Caco-2 (cell line): ENCODE measurements around the gene LMF1. TPM values are rescaled to one million over a fixed set of nuclear protein-coding genes. Genes with fewer than 3 reads are reported as not detected.

Experiments
- BruUV-seq: library from RNA; stranded (reverse); fragments of 400-500 nt; replicated peaks from 2 replicates; lab custom pipeline; 2021; lab: Mats Ljungman, UMichigan
- CTCF ChIA-PET: fragments of 300-600 bp; sonication (Branson Sonifier 250); formaldehyde crosslinking; loops from one replicate; lab custom pipeline; 2022; ENCODE audit warnings: antibody characterized with exemption; lab: Charles Lee
- POLR2A ChIA-PET: fragments of 300-600 bp; sonication (Branson Sonifier 250); formaldehyde crosslinking; loops from one replicate; lab custom pipeline; 2022; ENCODE audit warnings: antibody characterized with exemption; lab: Charles Lee
- DNase-seq, 2 experiments: peaks; one replicate each; pipeline versions ENCODE4 v3.0.0 to v3.0.0-alpha.2; 2020 to 2022
- H3K27me3 ChIP-seq: replicated peaks from 2 replicates; pipeline ENCODE4 v1.6.0; 2011; ENCODE audit warnings: low read length; ENCODE audit not compliant: control insufficient read depth, insufficient read depth
- H3K36me3 ChIP-seq: 2 replicates; pipeline ENCODE4 v1.5.1; 2011; ENCODE audit warnings: low read length; ENCODE audit not compliant: control insufficient read depth, insufficient read depth
- H3K4me1 ChIP-seq: fragments of 250-450 bp; sonication (Bioruptor Pico); 2 replicates; pipeline ENCODE4 v1.5.1; 2020; ENCODE audit warnings: mild to moderate bottlenecking
- H3K4me3 ChIP-seq: 2 replicates; pipeline ENCODE4 v1.5.1; 2011; ENCODE audit warnings: low read depth, mild to moderate bottlenecking, control low read depth, low read length
- H3K9me3 ChIP-seq: fragments of 250-450 bp; sonication (Bioruptor Pico); 2 replicates; pipeline ENCODE4 v1.5.1; 2020; ENCODE audit warnings: mild to moderate bottlenecking, moderate library complexity
- H3K27ac Mint-ChIP-seq: one replicate; pipeline ENCODE4 v1.8.0; 2022; ENCODE audit warnings: mixed read lengths; ENCODE audit not compliant: unreplicated experiment
- H3K27me3 Mint-ChIP-seq: one replicate; pipeline ENCODE4 v1.8.0; 2022; ENCODE audit warnings: mixed read lengths; ENCODE audit not compliant: insufficient read depth, unreplicated experiment
- H3K36me3 Mint-ChIP-seq: one replicate; pipeline ENCODE4 v1.8.0; 2022; ENCODE audit warnings: mild to moderate bottlenecking, mixed read lengths; ENCODE audit not compliant: insufficient read depth, unreplicated experiment
- H3K4me1 Mint-ChIP-seq: one replicate; pipeline ENCODE4 v1.8.0; 2022; ENCODE audit warnings: low read depth, mixed read lengths; ENCODE audit not compliant: unreplicated experiment
- H3K4me3 Mint-ChIP-seq: one replicate; pipeline ENCODE4 v1.8.0; 2022; ENCODE audit warnings: mild to moderate bottlenecking, moderate library complexity, mixed read lengths; ENCODE audit not compliant: unreplicated experiment
- H3K9me3 Mint-ChIP-seq: one replicate; pipeline ENCODE4 v1.8.0; 2022; ENCODE audit warnings: mixed read lengths; ENCODE audit not compliant: unreplicated experiment
- intact Hi-C: fragments of 100-400 bp; cut with micrococcal nuclease; formaldehyde crosslinking; loops from one replicate; pipeline ENCODE4 v1.10.0; 2022; ENCODE audit not compliant: unreplicated experiment
- total RNA-seq: library from RNA; stranded (reverse); gene quantifications from 2 replicates; pipeline ENCODE4 v1.2.3, GENCODE V29; 2022
- TF ChIP-seq, protein P1 (sequence below), 2 experiments: fragments of 200-600 bp in 1 of 2; IDR thresholded peaks; 1 replicate in 1 of 2; 2 replicates in 1 of 2; pipeline versions ENCODE4 v1.5.1 to v1.8.0; 2011 to 2022; ENCODE audit warnings: antibody characterized with exemption in 1 of 2, control low read depth in 1 of 2, inconsistent platforms in 1 of 2, low read depth in 1 of 2, low read length in 1 of 2, mild to moderate bottlenecking in 1 of 2, moderate library complexity in 1 of 2; ENCODE audit not compliant: insufficient read depth in 1 of 2, severe bottlenecking in 1 of 2, unreplicated experiment in 1 of 2

The LMF1 gene
- total RNA-seq, 1 experiment from 2014 or later = 12.3 TPM

DNA sequence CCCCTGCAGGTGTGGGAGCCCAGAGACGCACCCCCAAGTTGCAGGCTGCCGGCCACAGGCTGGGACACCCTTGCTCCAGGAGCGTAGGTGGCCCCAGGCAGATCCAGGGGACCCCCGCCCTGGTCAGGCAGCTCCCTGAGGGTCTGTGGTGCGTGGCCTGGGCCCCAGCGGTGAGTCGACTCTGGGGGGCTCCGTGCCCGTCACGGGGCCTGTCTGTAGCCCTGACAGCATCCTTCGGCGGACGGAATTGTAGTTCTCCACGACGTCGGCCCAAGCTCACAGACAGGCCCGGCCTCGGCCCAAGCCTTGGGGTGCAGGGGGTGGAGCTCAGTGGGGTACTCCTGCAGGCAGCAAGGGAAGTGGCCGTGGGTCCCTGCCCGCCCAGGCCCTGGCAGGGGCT, 82.9 kb downstream of the LMF1 start:
- no peaks in the 10 kb centered on the region for H3K9me3 Mint-ChIP-seq
- H3K4me1 ChIP-seq = no peaks in the 10 kb centered on the region
- intact Hi-C loops = no loop called here
- no TSS peak for BruUV-seq
- no peaks in the 10 kb centered on the region for H3K27me3 Mint-ChIP-seq
- DNase-seq = no peak
- H3K27ac Mint-ChIP-seq = no peak overlapping the region
- H3K4me3 ChIP-seq = no peak overlapping the region
- no peaks in the 10 kb centered on the region for H3K36me3 Mint-ChIP-seq
- no peaks in the 10 kb centered on the region for H3K36me3 ChIP-seq
- H3K4me1 Mint-ChIP-seq = no peaks in the 10 kb centered on the region
- ChIA-PET POLR2A (no interaction called here), CTCF (no interaction called here)
- no peak overlapping the region for H3K4me3 Mint-ChIP-seq
- no peaks in the 10 kb centered on the region for H3K9me3 ChIP-seq
- TF ChIP-seq, protein P1, sequence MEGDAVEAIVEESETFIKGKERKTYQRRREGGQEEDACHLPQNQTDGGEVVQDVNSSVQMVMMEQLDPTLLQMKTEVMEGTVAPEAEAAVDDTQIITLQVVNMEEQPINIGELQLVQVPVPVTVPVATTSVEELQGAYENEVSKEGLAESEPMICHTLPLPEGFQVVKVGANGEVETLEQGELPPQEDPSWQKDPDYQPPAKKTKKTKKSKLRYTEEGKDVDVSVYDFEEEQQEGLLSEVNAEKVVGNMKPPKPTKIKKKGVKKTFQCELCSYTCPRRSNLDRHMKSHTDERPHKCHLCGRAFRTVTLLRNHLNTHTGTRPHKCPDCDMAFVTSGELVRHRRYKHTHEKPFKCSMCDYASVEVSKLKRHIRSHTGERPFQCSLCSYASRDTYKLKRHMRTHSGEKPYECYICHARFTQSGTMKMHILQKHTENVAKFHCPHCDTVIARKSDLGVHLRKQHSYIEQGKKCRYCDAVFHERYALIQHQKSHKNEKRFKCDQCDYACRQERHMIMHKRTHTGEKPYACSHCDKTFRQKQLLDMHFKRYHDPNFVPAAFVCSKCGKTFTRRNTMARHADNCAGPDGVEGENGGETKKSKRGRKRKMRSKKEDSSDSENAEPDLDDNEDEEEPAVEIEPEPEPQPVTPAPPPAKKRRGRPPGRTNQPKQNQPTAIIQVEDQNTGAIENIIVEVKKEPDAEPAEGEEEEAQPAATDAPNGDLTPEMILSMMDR (IDR thresholded peaks at IDR 0.05; ENCODE audit: insufficient read depth in 1 of 2, low read depth in 1 of 2, low read length in 1 of 2, severe bottlenecking in 1 of 2, unreplicated experiment in 1 of 2) = no peak
- no peaks in the 10 kb centered on the region for H3K27me3 ChIP-seq

DNA sequence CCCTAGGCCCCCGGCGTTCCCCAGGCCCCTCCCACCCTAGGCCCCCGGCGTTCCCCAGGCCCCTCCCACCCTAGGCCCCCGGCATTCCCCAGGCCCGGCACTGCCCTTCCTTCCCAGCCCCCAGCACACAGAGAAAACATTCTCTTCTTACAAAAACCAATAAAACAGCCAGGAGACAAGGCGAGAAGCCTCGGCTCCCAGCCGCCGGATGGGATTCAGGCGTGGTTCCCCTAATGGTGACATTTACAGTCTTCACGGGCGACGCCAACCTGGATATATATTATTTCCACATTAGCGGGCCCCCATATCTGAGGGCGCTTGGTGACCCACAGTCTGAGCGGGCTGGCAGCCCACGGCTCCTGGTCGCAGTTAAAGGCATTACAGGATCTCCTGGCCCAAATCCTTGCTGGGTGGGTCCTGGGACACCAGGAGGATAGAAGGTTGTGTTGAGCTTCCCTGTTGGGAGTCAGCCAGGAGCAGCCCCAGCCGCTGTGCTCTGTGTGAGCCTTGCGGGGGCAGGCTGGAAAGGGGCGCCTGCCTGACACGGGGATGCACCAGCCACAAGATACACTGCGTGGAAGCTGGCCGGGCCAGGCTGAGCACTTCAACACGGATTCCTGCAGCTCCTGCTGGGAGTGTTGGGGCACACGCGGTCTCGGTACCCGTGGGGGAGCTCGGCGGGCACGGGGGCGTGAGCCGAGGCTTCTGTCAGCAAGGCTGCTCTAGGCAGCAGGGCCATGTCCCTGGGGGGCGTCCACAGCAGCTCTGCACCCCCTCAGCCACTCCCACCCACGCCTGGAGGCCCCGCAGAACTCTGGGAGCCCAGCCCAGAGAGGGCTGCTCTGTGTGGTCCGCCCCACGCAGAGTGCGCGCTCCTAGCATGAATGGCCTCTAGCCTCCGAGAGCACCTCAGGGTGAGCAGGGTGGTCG, 83.7 kb downstream of the LMF1 start:
- Mint-ChIP-seq H3K4me1 (no peaks in the 10 kb centered on the region), H3K27ac (no peak overlapping the region), H3K9me3 (no peaks in the 10 kb centered on the region), H3K27me3 (no peaks in the 10 kb centered on the region), H3K36me3 (no peaks in the 10 kb centered on the region), H3K4me3 (no peak overlapping the region)
- TF ChIP-seq, protein P1 (IDR thresholded peaks at IDR 0.05; ENCODE audit: insufficient read depth in 1 of 2, low read depth in 1 of 2, low read length in 1 of 2, severe bottlenecking in 1 of 2, unreplicated experiment in 1 of 2) = no peak
- Histone ChIP-seq H3K4me3 (no peak overlapping the region), H3K4me1 (no peaks in the 10 kb centered on the region), H3K27me3 (no peaks in the 10 kb centered on the region), H3K36me3 (no peaks in the 10 kb centered on the region), H3K9me3 (no peaks in the 10 kb centered on the region)
- peak in 1 of 2 experiments; percentile 17 for DNase-seq
- ChIA-PET POLR2A (no interaction called here), CTCF (no interaction called here)
- intact Hi-C loops = no loop called here
- BruUV-seq = no TSS peak

DNA sequence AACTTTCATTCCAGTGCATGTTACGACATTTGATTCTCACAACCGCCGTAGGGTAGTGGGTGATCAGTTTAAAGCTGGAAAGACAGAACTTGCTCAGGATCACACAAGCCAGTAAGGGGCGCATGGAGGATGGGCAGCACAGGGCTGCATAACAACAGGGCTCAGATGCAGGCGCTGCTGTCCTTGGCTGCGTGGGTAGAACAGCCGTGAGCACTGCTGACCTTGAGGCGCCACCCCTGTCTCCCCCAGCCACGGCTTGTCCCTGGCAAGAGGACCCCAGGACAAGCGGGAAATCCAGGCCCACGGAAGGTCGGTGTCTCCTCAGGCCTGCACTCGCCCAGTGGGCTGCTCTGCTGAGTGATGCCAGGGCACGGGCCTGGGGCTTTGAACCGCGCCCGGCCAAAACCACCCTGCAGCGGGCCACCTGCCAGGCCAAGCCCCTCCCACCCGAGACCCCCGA, 84.7 kb downstream of the LMF1 start:
- no peaks in the 10 kb centered on the region for H3K36me3 Mint-ChIP-seq
- no peaks in the 10 kb centered on the region for H3K9me3 ChIP-seq
- H3K27ac Mint-ChIP-seq = no peak overlapping the region
- no peaks in the 10 kb centered on the region for H3K27me3 Mint-ChIP-seq
- ChIA-PET POLR2A (no interaction called here), CTCF (no interaction called here)
- H3K4me1 Mint-ChIP-seq = no peaks in the 10 kb centered on the region
- no peaks in the 10 kb centered on the region for H3K36me3 ChIP-seq
- H3K9me3 Mint-ChIP-seq = no peaks in the 10 kb centered on the region
- intact Hi-C loops = no loop called here
- no peaks in the 10 kb centered on the region for H3K4me1 ChIP-seq
- DNase-seq = peak in 1 of 2 experiments; percentile 23
- no peaks in the 10 kb centered on the region for H3K27me3 ChIP-seq
- BruUV-seq = no TSS peak
- no peak overlapping the region for H3K4me3 Mint-ChIP-seq
- TF ChIP-seq, protein P1 (IDR thresholded peaks at IDR 0.05; ENCODE audit: insufficient read depth in 1 of 2, low read depth in 1 of 2, low read length in 1 of 2, severe bottlenecking in 1 of 2, unreplicated experiment in 1 of 2) = no peak
- no peak overlapping the region for H3K4me3 ChIP-seq
